ENCODE data around the gene CDC42BPB.

Gene CDC42BPB

GRCh38 chr14:103057372-103058163 lies at the start of gene CDC42BPB:
TSS of gene CDC42BPB (minus strand) at chr14:103057549. CDS start at chr14:103057173, 376 bp downstream.
- peak; percentile 88 for DNase-seq (ENCODE audit: low read depth)

GRCh38 chr14:103105580-103106150 lies 48.3 kb upstream of the CDC42BPB start:
- DNase-seq (ENCODE audit: low read depth), result no peak

DNA sequence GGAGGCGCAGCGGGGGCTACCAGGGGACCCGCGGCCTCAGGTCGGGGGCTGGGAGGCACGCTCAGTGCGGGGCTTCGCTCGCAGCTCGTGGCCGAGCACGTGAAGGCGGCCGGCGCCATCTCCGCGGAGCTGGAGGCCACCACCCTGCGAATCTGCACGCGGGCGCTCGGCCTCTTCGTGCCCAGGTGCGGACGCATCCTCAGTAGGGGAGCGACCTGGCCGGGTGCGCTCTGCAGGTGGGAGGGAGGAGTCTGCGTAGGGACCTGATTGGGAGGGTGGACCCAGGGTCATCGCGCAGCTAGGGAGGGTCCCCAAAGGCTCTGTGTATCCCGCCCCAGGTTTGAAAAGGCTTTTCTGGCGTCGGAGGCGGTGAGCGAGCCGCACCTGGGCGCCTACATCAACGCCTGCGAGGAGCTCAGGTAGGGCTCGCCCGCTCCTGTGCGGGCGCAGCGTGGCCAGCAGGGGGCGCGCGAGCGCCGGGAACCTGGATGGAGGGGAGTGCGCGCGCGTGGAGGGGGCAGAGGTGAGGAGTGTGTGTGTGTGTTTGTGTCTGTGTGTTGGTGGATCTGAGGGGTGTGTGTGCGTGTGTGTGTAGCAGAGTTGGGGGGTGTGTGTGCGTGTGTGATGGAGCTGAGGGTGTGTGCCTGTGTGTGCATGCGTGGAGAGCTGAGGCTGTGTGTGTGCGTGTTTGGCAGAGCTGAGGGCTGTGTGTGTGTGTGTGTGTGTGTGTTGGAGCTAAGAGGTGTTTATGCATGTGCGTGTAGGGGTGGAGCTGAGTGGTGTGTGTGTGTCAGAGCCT lies 47.5 kb upstream of the CDC42BPB start:
- no peak for DNase-seq (ENCODE audit: low read depth)

DNA sequence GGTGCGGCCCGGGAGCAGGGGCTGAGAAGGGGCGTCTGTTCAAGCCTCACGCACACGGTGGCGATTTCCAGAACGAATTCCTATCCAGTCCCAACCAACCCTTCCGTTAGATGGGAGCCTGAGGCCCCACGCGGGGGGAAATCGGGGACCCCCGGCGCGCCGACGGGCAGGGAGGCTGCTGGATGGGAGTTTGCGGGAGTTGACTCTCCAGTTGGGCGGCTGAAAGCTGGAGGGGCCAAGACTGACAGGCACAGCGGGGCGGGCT lies 47.0 kb upstream of the CDC42BPB start:
- DNase-seq (ENCODE audit: low read depth), result no peak

DNA sequence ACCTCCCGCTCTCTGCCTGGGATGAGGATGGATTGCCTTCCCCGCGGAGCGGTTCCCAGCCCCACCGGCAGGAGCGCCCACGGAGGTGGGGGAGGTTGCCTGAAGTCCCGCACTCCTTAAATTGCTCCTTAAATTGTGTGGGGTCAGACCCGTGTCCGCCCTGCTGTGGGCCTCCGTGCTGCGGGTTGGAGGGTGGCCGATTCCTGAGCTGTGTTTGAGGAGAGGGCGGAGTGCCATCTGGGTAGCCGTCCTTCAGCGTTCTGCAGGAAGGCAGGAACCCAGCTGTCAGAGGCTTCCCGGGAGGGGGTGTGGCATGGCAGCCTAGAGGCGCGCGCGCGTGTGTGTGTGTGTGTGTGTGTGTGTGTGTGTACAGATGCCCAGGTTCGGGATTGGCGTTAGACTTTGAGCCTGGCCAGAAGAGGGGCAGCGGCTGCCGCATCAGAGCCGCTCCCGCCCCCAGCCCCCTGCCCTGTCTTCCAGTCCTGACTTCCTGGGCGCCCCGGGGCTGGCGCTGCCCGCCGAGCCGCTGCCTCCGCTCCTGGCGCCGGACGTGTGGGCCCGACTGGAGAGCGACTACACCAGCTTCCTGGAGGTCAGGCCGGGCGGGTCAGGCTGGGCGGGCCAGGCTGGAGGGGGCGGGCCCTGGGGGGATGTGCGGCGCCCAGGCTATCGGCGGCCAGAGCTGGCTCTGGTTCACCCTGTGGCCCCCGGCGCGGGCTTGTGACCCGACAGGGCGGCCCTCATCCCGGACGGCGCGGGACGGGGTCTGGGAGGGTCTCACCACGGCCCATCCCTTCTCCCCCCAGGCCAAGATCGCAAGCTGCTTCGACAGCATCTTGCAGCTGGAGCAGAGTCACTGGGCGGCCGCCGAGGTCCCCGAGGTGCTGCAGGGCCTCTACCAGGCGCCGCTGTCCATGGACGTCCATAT lies 46.4 kb upstream of the CDC42BPB start:
- DNase-seq (ENCODE audit: low read depth), result no peak

DNA sequence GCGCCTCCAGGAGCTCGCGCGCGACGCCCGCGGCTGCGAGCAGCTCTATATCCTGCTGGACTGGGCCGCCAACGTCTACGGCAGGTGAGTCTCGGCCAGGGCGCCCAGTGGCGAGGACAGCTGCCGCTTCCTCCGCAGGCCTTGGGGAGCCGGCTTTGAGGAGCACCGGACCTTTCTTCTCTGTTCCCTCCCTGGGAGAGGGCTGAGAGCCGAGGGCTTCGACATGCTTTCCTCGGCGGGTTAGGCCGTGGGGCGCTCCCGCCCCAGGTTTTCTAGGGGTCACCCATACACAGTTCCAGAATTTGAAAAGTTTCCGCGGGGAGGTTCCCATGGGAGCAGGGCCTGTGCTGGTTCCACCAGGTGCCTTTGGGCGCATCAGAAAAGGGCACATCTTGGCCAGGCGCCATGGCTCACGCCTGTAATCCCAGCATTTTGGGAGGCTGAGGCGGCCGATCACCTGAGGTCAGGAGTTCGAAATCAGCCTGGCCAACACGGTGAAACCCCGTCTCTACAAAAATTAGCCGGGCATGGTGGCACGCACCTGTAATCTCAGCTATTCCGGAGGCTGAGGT lies 45.4 kb upstream of the CDC42BPB start:
- DNase-seq (ENCODE audit: low read depth), result no peak

DNA sequence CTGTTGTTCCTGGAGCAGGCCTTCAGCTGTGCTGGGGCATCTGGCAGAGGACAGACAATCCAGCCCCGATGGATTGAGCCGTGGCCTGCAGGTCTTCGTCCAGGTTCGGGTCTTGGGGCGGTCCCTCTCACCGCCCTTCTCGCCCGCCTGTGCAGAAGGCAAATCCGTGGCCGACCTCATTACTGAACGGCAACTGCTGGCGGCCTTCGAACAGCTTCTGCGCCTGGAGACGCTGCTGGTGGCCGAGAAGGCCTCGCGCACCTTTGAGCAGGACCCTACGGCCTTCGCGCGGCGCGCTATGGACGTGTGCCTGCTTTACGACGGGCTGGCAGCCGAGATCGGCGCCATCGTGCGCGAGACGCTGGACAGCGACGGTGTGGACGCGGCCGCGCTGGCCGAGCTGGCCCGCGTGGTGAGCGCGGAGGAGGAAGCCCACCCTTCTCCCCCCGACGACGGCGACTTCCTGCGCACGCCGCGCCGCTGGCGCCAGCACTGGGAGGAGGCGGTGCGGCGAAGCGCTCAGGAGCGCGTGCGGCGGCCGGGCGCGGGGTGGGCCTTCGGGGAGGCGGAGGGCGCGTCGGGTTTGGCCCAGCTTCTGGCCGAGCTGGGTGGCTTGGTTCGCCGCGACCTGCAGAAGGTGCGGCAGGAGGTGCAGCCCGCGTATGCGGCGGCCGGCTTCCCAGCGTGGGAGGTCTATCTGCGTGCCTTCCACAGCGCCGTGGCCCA lies 44.8 kb upstream of the CDC42BPB start:
- no peak for DNase-seq (ENCODE audit: low read depth)

DNA sequence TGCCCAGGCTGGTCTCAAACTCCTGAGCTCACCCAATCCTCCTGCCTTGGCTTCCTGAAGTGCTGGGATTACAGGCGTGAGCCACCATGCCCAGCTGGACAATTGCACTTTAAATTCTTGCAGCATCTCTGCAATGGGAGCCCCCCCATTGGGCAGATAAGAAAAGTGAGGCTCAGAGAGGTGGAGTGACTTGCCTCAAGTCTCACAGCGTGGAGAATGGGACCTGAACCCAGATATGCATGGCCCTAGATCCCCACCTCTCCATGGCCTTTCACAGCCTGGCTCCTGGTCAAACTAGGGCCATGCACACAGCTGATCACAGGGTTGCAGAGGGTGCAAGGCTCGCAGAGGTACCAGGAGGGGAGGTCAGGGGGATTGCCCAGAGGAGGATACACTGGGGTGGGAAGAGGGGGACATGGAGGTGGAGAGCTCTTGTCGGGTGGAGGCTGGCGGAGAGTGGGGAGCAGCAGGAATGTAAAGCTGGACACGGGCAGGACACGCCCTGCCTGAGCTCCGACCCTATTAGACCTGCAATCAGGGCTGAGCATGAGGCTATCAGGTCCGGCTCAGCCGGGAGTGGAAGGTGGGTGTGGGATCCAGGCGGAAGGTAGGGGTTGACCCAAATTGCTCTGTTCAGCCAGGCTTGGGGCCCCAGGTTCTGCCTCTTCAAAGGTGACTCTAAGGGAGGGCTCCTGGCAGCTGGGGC lies 44.1 kb upstream of the CDC42BPB start:
- DNase-seq (ENCODE audit: low read depth), result no peak

- no peak for DNase-seq (ENCODE audit: low read depth)
These were observed 43.2 kb upstream of the CDC42BPB start for GRCh38 chr14:103100281-103101121.

- DNase-seq (ENCODE audit: low read depth), result no peak
These were observed 42.5 kb upstream of the CDC42BPB start for GRCh38 chr14:103099733-103100280.

DNA sequence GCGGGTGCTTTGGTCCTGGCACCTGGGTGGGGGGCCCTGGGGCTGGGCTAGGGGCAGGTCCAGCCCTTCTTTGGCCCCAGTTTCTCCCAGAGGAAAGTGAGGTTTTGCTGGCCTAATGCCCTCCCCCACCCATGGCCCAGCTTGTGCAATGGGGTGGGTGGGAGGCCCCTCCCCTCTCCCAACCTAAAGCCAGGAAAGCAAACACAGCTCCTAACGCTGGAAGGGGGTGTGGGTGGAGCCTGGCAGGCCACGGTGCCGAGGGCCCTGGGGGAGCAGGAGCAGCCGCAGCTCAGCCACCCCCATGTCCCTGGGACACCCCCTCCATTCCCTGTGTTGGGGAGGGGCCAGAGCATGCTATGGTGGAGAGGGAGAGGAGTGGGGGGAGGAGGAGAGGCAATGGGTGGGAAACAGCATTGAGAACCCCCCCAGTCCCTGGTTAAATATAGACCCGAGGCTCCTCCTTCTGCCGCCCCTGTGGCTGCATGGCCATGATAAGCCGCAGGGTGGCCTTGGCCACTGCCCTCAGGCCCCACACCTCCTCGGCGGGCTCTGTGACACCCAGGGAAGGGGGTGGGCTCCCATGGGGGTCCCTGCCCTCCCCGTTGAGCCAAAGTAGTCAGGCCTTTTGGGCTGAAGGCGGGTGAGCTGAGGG lies 41.9 kb upstream of the CDC42BPB start:
- no peak for DNase-seq (ENCODE audit: low read depth)

- DNase-seq (ENCODE audit: low read depth), result no peak
These were observed 40.9 kb upstream of the CDC42BPB start for GRCh38 chr14:103097994-103098957.

DNA sequence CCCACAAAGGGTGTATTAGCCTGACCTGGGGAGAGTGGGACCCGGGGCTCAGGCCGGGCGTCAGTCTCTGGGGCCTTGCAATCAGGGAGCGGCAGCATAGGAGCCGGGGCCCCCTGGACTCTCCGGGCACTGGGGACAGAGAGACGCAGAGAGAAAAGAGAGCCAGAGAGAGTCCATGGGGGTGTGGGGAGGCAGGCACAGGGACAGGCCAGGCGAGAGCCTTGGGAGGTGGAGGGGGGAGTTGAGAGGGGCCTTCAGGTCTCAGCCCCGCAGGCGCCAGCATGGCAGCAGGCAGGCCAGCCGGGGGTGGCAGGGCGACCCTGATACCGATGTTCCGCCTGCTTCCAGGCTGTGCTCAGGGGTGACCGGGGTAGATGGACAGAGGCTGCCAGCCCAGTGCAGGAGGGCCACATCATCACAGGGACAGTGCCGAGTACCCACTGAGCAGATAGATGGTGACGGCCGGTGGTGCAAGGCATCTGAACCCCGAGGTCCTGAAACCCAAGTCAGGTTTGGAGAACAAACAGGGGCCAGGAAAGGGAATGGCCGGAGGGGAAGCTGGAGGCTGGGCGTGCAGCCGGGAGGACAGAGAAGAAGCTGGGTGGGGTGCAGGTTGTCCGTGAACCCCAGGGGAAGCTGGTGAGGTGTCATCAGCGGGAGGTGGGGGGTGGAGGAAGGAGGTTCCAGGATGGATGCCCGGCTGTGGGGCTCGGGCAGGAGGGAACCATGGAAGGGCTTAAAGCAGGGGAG lies 40.1 kb upstream of the CDC42BPB start:
- DNase-seq (ENCODE audit: low read depth), result no peak

GRCh38 chr14:103096387-103096786 lies 39.0 kb upstream of the CDC42BPB start:
- no peak for DNase-seq (ENCODE audit: low read depth)

GRCh38 chr14:103095210-103095778 lies 37.9 kb upstream of the CDC42BPB start:
- no peak for DNase-seq (ENCODE audit: low read depth)

All from GM04504 (cell line).